ENCODE results near the gene TNFSF8.

- TF ChIP-seq CREB5 (CRISPR knock-in tag; IDR thresholded peaks at IDR 0.05; ENCODE audit: low read depth): no peak
- no peak for TF ChIP-seq ARNTL (CRISPR knock-in tag; IDR thresholded peaks at IDR 0.05; ENCODE audit: borderline replicate concordance, low read depth)
- no peak for TF ChIP-seq POU6F1 (CRISPR knock-in tag; IDR thresholded peaks at IDR 0.05; ENCODE audit: borderline replicate concordance, low read depth)
- no peak for TF ChIP-seq ZFP3 (CRISPR knock-in tag; IDR thresholded peaks at IDR 0.05)
- no peak for TF ChIP-seq ZNF70 (CRISPR knock-in tag; IDR thresholded peaks at IDR 0.05)
- no peak for TF ChIP-seq CSRNP3 (CRISPR knock-in tag; IDR thresholded peaks at IDR 0.05)
- TF ChIP-seq TCF4 (CRISPR knock-in tag; IDR thresholded peaks at IDR 0.05; ENCODE audit: borderline replicate concordance): no peak
- TF ChIP-seq ESRRG (CRISPR knock-in tag; IDR thresholded peaks at IDR 0.05): no peak
- TF ChIP-seq ZC3H10 (CRISPR knock-in tag; IDR thresholded peaks at IDR 0.05): no peak
- no peak for TF ChIP-seq PATZ1 (CRISPR knock-in tag; IDR thresholded peaks at IDR 0.05; ENCODE audit: borderline replicate concordance)
- TF ChIP-seq ZNF8 (CRISPR knock-in tag; IDR thresholded peaks at IDR 0.05): no peak
- TF ChIP-seq TOX (CRISPR knock-in tag; IDR thresholded peaks at IDR 0.05; ENCODE audit: borderline replicate concordance): no peak
- no peak for TF ChIP-seq ZNF565 (CRISPR knock-in tag; conservative IDR thresholded peaks at IDR 0.05; ENCODE audit: low read depth)
Observed at GRCh38 chr9:114919611-114920010, 10.8 kb downstream of the TNFSF8 start.
